Measurements from ENCODE around the gene ERP44.

DNA sequence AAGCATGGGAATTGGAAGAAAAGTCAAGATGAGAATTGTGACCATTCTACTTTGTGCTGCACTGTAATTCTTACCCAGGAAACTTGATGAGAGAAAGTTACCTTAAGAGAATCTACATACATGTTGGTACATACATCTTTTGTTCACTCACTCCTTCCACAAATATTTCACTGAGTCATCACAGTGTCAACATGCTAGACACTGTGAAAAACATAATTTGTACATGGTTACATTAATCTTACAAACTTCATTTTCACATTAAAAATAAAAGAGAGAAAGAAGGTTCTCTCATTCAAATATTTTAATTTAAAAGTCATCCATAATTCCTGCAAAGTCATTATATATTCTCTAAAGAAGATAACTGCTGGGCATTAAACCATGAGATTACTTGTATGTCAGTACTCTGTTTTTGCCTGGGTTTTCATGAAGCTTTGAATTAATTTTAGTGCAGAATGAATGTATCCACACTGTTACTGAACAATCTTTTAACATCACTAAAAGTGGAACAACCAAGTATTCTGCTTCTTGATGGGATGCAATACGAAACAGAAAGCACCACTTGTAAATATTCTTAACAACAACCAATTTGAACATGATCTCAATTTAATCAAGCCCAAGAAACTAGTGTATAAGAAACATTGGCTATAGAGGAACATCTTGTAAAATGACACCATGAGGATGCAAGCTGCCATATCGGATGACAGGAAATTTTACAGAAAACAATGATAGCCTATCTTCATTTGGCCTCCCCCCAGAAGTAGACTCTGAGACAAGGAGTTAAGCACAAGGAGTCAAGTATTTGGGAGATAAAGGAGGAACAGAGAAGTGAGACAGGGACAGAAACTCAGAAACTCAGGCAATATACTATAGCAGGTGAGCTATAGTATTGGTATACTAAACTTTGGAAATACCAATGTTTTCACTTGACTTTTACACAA is 28.4 kb downstream of the ERP44 start:
- TF ChIP-seq GABPA (IDR thresholded peaks at IDR 0.05; ENCODE audit: low read depth), result no peak
- TF ChIP-seq, protein P1, sequence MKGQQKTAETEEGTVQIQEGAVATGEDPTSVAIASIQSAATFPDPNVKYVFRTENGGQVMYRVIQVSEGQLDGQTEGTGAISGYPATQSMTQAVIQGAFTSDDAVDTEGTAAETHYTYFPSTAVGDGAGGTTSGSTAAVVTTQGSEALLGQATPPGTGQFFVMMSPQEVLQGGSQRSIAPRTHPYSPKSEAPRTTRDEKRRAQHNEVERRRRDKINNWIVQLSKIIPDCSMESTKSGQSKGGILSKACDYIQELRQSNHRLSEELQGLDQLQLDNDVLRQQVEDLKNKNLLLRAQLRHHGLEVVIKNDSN (IDR thresholded peaks at IDR 0.05; ENCODE audit: borderline replicate concordance, low read depth), result no peak
- TF ChIP-seq TCF12 (IDR thresholded peaks at IDR 0.05), result no peak
- TF ChIP-seq FOXM1 (IDR thresholded peaks at IDR 0.05; ENCODE audit: low read depth), result no peak
- TF ChIP-seq, protein P2, sequence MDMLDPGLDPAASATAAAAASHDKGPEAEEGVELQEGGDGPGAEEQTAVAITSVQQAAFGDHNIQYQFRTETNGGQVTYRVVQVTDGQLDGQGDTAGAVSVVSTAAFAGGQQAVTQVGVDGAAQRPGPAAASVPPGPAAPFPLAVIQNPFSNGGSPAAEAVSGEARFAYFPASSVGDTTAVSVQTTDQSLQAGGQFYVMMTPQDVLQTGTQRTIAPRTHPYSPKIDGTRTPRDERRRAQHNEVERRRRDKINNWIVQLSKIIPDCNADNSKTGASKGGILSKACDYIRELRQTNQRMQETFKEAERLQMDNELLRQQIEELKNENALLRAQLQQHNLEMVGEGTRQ (IDR thresholded peaks at IDR 0.05; ENCODE audit: borderline replicate concordance, low read depth, low read length), result no peak
- TF ChIP-seq, protein P3, sequence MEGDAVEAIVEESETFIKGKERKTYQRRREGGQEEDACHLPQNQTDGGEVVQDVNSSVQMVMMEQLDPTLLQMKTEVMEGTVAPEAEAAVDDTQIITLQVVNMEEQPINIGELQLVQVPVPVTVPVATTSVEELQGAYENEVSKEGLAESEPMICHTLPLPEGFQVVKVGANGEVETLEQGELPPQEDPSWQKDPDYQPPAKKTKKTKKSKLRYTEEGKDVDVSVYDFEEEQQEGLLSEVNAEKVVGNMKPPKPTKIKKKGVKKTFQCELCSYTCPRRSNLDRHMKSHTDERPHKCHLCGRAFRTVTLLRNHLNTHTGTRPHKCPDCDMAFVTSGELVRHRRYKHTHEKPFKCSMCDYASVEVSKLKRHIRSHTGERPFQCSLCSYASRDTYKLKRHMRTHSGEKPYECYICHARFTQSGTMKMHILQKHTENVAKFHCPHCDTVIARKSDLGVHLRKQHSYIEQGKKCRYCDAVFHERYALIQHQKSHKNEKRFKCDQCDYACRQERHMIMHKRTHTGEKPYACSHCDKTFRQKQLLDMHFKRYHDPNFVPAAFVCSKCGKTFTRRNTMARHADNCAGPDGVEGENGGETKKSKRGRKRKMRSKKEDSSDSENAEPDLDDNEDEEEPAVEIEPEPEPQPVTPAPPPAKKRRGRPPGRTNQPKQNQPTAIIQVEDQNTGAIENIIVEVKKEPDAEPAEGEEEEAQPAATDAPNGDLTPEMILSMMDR (IDR thresholded peaks at IDR 0.05), result no peak
- TF ChIP-seq GATA2 (CRISPR knock-in tag; IDR thresholded peaks at IDR 0.05), result no peak
- no peak for TF ChIP-seq CHD2 (IDR thresholded peaks at IDR 0.05; ENCODE audit: low read length, partially characterized antibody)
- TF ChIP-seq SIN3A (IDR thresholded peaks at IDR 0.05; ENCODE audit: borderline replicate concordance, low read depth, low read length), result no peak
- no peak for TF ChIP-seq ELF1 (IDR thresholded peaks at IDR 0.05)
- TF ChIP-seq, protein P4, sequence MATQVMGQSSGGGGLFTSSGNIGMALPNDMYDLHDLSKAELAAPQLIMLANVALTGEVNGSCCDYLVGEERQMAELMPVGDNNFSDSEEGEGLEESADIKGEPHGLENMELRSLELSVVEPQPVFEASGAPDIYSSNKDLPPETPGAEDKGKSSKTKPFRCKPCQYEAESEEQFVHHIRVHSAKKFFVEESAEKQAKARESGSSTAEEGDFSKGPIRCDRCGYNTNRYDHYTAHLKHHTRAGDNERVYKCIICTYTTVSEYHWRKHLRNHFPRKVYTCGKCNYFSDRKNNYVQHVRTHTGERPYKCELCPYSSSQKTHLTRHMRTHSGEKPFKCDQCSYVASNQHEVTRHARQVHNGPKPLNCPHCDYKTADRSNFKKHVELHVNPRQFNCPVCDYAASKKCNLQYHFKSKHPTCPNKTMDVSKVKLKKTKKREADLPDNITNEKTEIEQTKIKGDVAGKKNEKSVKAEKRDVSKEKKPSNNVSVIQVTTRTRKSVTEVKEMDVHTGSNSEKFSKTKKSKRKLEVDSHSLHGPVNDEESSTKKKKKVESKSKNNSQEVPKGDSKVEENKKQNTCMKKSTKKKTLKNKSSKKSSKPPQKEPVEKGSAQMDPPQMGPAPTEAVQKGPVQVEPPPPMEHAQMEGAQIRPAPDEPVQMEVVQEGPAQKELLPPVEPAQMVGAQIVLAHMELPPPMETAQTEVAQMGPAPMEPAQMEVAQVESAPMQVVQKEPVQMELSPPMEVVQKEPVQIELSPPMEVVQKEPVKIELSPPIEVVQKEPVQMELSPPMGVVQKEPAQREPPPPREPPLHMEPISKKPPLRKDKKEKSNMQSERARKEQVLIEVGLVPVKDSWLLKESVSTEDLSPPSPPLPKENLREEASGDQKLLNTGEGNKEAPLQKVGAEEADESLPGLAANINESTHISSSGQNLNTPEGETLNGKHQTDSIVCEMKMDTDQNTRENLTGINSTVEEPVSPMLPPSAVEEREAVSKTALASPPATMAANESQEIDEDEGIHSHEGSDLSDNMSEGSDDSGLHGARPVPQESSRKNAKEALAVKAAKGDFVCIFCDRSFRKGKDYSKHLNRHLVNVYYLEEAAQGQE (IDR thresholded peaks at IDR 0.05; ENCODE audit: low read depth, low read length), result no peak
- TF ChIP-seq RCOR1 (IDR thresholded peaks at IDR 0.05; ENCODE audit: low read length), result no peak
- TF ChIP-seq RAD21 (IDR thresholded peaks at IDR 0.05; ENCODE audit: low read length), result no peak

Data from SK-N-SH (cell line).